K562 (cell line): Measurements from ENCODE around the gene ARHGAP18. TPM values are rescaled to one million over a fixed set of nuclear protein-coding genes. Genes with fewer than 3 reads are reported as not detected.

Source experiments
- ATAC-seq: fragments of 200-7000 bp; cut with Tn5 transposase; 3 replicates; pipeline ENCODE4 v1.9.1; 2020; ENCODE audit warnings: moderate library complexity
- BruUV-seq: library from RNA; stranded (reverse); fragments of 400-500 nt; replicated peaks from 2 replicates; lab custom pipeline; 2021; lab: Mats Ljungman, UMichigan
- CTCF ChIA-PET: fragments of 300-600 bp; formaldehyde crosslinking; extraction: SDS; loops from one replicate; lab custom pipeline; 2021; ENCODE audit warnings: low intra/inter-chr PET ratio; lab: Yijun Ruan, JAX
- POLR2A ChIA-PET: fragments of 300-600, 350-650 bp; sonication (Branson Sonifier 250); formaldehyde crosslinking; extraction: SDS; loops from one replicate; lab custom pipeline; 2021; ENCODE audit warnings: antibody characterized with exemption, inconsistent platforms; lab: Yijun Ruan, JAX
- DNase-seq, 4 experiments: peaks; one replicate each; pipeline versions ENCODE4 v3.0.0 to v3.0.0-alpha.2; 2011 to 2018; ENCODE audit warnings: low spot score in 3 of 4, mixed read lengths in 3 of 4; ENCODE audit errors: extremely low read depth in 1 of 4
- FAIRE-seq: peaks from 2 replicates; lab custom pipeline; 2011; peaks lifted over from hg19 to GRCh38; lab: Jason Lieb, UNC
- H2AFZ ChIP-seq: 2 replicates; pipeline ENCODE4 v1.6.0; 2011; ENCODE audit warnings: low read depth, low read length, control low read depth, inconsistent platforms
- H3K27ac ChIP-seq: fragments of 200-600 bp; 3 replicates; pipeline ENCODE4 v1.8.0; 2011; ENCODE audit warnings: low read depth, mild to moderate bottlenecking, control low read depth, inconsistent platforms, low read length, moderate library complexity, mixed read lengths; ENCODE audit errors: extremely low read depth
- H3K27me3 ChIP-seq, 2 experiments: fragments of 300-600 bp in 1 of 2; 2 replicates in 1 of 2; 3 replicates in 1 of 2; pipeline versions ENCODE4 v1.6.0 to v1.8.0; 2011; ENCODE audit warnings: inconsistent platforms in 2 of 2, low read length in 2 of 2, mild to moderate bottlenecking in 1 of 2, mixed read lengths in 1 of 2, moderate library complexity in 1 of 2; ENCODE audit not compliant: control insufficient read depth in 2 of 2, insufficient read depth in 2 of 2
- H3K36me3 ChIP-seq: fragments of 300-600 bp; 3 replicates; pipeline ENCODE4 v1.8.0; 2011; ENCODE audit warnings: mild to moderate bottlenecking, low read length, inconsistent platforms; ENCODE audit not compliant: control insufficient read depth, insufficient read depth
- H3K4me1 ChIP-seq, 2 experiments: fragments of 200-600 bp in 1 of 2; replicated peaks in 1 of 2; 2 replicates in 1 of 2; 3 replicates in 1 of 2; pipeline versions ENCODE4 v1.5.1 to v1.8.0; 2011; ENCODE audit warnings: inconsistent platforms in 2 of 2, low read length in 2 of 2, mild to moderate bottlenecking in 1 of 2, mixed read lengths in 1 of 2, moderate library complexity in 1 of 2; ENCODE audit not compliant: control insufficient read depth in 2 of 2, insufficient read depth in 2 of 2
- H3K4me2 ChIP-seq: 2 replicates; pipeline ENCODE4 v1.6.1; 2011; ENCODE audit warnings: low read length, control low read depth, inconsistent platforms, mixed read lengths; ENCODE audit not compliant: insufficient read depth
- H3K4me3 ChIP-seq: fragments of 200-600 bp; sonication (generic), shearing (Covaris generic); 2 replicates; pipeline ENCODE4 v1.5.1; 2016; ENCODE audit warnings: control low read depth, inconsistent platforms
- H3K79me2 ChIP-seq: fragments of 200-600 bp; 3 replicates; pipeline ENCODE4 v1.8.0; 2011; ENCODE audit warnings: low read length, inconsistent platforms; ENCODE audit not compliant: control insufficient read depth, insufficient read depth
- H3K9ac ChIP-seq, 2 experiments: 2 replicates each; pipeline versions ENCODE4 v1.6.0 to v1.6.1; 2011; ENCODE audit warnings: low read depth in 2 of 2, low read length in 2 of 2, control low read depth in 1 of 2, inconsistent platforms in 1 of 2, mild to moderate bottlenecking in 1 of 2, mixed read lengths in 1 of 2; ENCODE audit not compliant: insufficient read depth in 1 of 2
- H3K9me1 ChIP-seq: one replicate; pipeline ENCODE4 v1.6.0; 2011; ENCODE audit warnings: inconsistent platforms, mild to moderate bottlenecking, low read length, moderate library complexity; ENCODE audit not compliant: control insufficient read depth, insufficient read depth
- H3K9me3 ChIP-seq: replicated peaks from 2 replicates; pipeline ENCODE4 v1.5.1; 2011; ENCODE audit warnings: low read depth, low read length, inconsistent platforms; ENCODE audit not compliant: control insufficient read depth, insufficient read depth
- H4K20me1 ChIP-seq: replicated peaks from 2 replicates; pipeline ENCODE4 v1.6.1; 2011; ENCODE audit warnings: low read length, inconsistent platforms, mixed read lengths; ENCODE audit not compliant: control insufficient read depth, insufficient read depth
- MTA2 ChIP-seq: fragments of 450-650 bp; IDR thresholded peaks from 2 replicates; pipeline ENCODE4 v1.6.1; 2016; ENCODE audit warnings: low read depth
- PHF21A ChIP-seq: fragments of 450-650 bp; IDR thresholded peaks from 2 replicates; pipeline ENCODE4 v1.6.1; 2017; ENCODE audit warnings: low read depth, borderline replicate concordance
- POLR2H ChIP-seq: IDR thresholded peaks from 2 replicates; pipeline ENCODE4 v1.6.1; 2016; ENCODE audit warnings: missing genetic modification characterization, low read depth, mild to moderate bottlenecking, control low read depth, missing compliant biosample characterization, moderate library complexity
- RNF219 ChIP-seq: fragments of 250-450 bp; sonication (Bioruptor Pico); IDR thresholded peaks from 2 replicates; pipeline ENCODE4 v1.5.0; 2022; ENCODE audit warnings: mild to moderate bottlenecking
- ZNF764 ChIP-seq: fragments of 250-450 bp; sonication (Bioruptor Pico); IDR thresholded peaks from 2 replicates; pipeline ENCODE4 v1.4.0; 2020; ENCODE audit warnings: low read depth, mild to moderate bottlenecking, moderate library complexity
- WGBS: fragments of 100-300 bp; shearing (Covaris generic); methylation state at CpG from one replicate; pipeline ENCODE4 v1.1.6; 2016; ENCODE audit warnings: low coverage, mixed read lengths; ENCODE audit not compliant: insufficient coverage; ENCODE audit errors: missing lambda C conversion rate; 5-methylcytosine and 5-hydroxymethylcytosine counted together
- in situ Hi-C: fragments of 300-500 bp; cut with MboI; formaldehyde crosslinking; loops from 4 replicates; pipeline ENCODE4 v1.15.0; 2018; ENCODE audit warnings: inconsistent platforms, mixed read lengths
- intact Hi-C: fragments of 100-400 bp; cut with micrococcal nuclease; formaldehyde crosslinking; loops from 2 replicates; pipeline ENCODE4 v1.14.2; 2022
- polyA plus RNA-seq, 8 experiments: library from polyadenylated mRNA; depleted of rRNA in 4 of 8; stranded (reverse) in 5 of 8; unstranded in 3 of 8; fragments of >200 nt; fragmentation: Nextera tagmentation in 2 of 8; fragmentation: Illumina TruSeq in 1 of 8; extraction: Ambion mirVana in 2 of 8; extraction: Trizol in 1 of 8; gene quantifications; 2 replicates each; pipeline versions ENCODE4 v1.2.1 to v1.2.3, GENCODE V29; 2011 to 2014; ENCODE audit warnings: inconsistent platforms in 1 of 8, missing spikeins in 1 of 8
- total RNA-seq, 7 experiments: library from RNA; depleted of rRNA in 6 of 7; stranded (reverse); fragments of >200 nt in 6 of 7; fragmentation: Illumina TruSeq in 2 of 7; extraction: Trizol in 2 of 7; gene quantifications; 2 replicates each; pipeline versions ENCODE4 v1.2.1 to v1.2.3, GENCODE V29; 2011 to 2021; ENCODE audit warnings: low replicate concordance in 1 of 7

ARHGAP18 gene
- total and polyA plus RNA-seq, 9 of the 15 experiments (the other 6 are each of a cell fraction or from before 2014, with no cell fraction given): 13.3 to 29.7 (median 21.1) TPM

GRCh38 chr6:129753422-129753821 is 43.4 kb upstream of the ARHGAP18 start:
- H4K20me1 ChIP-seq: no peaks in the 10 kb centered on the region
- no peaks in the 10 kb centered on the region for H3K9me3 ChIP-seq
- ChIA-PET POLR2A (no interaction called here), CTCF (no interaction called here)
- H3K36me3 ChIP-seq: no peaks in the 10 kb centered on the region
- no peak for DNase-seq
- H3K9me1 ChIP-seq: no peaks in the 10 kb centered on the region
- no peak overlapping the region for H3K4me3 ChIP-seq
- TF ChIP-seq RNF219 (no peak), PHF21A (no peak), POLR2H (no peak), ZNF764 (CRISPR knock-in tag) (no peak), MTA2 (no peak)
- TF ChIP-seq, all 486 proteins: peak for 0
- Histone ChIP-seq H3K4me2 (no peak overlapping the region), H3K79me2 (no peaks in the 10 kb centered on the region), H3K4me1 (peaks cover 0 to 24% of the 10 kb centered on the region in 2 experiments; a peak in 3 of 5 replicates), H2AFZ (0 out of 2 replicates have a peak overlapping the region, but pooled peaks have one; percentile 25), H3K27ac (no peak overlapping the region), H3K9ac (no peak overlapping the region), H3K27me3 (no peaks in the 10 kb centered on the region)
- no TSS peak for BruUV-seq
- 100% methylated on average over 2 of the region's 2 CpGs for WGBS
- no peak for FAIRE-seq
- intact Hi-C loops: no loop called here
- in situ Hi-C loops: no loop called here
- ATAC-seq: no peak
